Activated T-helper 1 cell treated with anti-CD3 and anti-CD28 coated beads, Interleukin-2, amount 50 U/mL, for 16 hours (primary cell): Measurements from ENCODE around the gene TOMT.

Experiments
- DNase-seq, 2 donors: peaks; one replicate each; pipeline ENCODE4 v3.0.0-alpha.2; 2020; ENCODE audit warnings: low read depth in 1 of 2, low spot score in 1 of 2

TOMT gene

DNA sequence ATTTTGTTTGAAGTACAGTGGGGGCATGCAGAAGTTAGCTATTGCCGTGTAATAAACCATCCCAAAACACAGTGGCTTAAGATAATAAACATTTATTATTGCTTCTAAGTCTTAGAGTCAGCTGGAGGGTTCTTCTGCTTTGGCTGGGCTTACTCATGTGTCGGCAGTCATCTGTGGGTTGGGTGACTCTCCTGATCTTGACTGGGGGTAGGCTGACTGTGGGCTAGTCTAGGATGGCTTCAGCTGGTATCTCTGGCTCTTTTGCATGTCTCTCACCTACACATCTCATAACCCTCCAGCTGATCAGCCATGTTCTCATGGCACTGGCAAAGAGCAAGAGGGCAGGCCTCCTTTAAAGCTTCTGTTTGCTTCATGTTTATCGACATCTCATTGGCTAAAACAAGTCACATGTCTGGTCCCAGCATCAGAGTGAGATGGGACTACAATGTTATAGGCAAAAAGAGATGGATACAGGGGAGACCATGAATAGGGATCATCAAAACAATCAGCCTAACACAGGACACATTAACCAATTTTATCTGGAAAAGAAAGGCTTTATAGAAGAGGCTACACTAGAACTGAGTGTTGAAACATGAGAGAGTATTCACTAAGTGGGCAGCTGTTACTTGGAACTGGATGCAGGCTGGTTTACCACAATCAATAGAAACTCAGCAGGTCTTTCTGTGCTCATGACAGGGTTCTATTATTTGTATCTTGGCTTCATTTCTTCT, 19.9 kb upstream of the TOMT start:
- DNase-seq: no peak

GRCh38 chr11:72088076-72088808, 17.5 kb upstream of the TOMT start:
- no peak for DNase-seq

- peak; percentile 30 for DNase-seq
Observed at GRCh38 chr11:72091292-72091691, 14.4 kb upstream of the TOMT start.

DNA sequence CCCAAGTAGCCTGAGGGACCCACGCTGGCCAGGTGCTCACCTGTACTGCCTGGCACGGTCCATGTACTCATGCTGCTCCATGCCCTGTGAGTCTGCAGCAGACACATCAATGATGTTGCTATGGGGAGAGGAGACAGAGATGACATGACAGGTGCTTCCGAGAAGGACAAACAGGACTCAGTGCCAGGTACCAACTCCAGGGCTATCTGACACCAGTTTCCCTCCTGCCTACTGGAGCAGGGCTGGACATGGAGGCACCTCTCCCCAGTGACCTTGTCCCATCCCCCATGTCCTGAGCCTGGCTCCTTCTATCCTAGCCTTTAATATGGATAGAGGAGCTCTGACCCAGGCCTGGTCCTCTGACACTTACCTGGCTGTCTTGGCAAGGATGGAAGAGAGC, 7.0 kb upstream of the TOMT start:
- DNase-seq: no peak

- DNase-seq: no peak
Observed at GRCh38 chr11:72100009-72100408, 5.7 kb upstream of the TOMT start.

DNA sequence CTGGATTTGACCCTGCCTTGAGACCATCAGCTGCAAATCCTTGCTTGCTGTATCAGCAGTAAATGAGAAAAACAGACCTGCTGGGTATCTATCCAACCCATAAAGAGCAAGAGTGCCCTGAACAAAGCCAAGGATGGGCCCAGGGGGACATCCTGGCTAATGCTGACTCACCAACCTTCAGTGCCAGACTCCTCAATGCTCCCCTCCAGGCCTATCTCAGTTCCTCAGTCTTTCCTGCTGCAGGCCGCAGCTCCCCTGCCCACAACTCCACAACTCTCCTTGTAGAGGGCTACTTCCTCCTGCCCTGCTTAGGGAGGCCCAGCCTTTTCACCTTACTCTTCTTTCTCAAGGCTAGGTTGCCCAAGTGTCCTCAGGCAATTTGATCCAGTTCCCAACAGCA, 5.3 kb upstream of the TOMT start:
- no peak for DNase-seq

- no peak for DNase-seq
Observed at GRCh38 chr11:72102162-72102561, 3.6 kb upstream of the TOMT start.

GRCh38 chr11:72102631-72102945, 3.1 kb upstream of the TOMT start:
- DNase-seq: no peak

DNA sequence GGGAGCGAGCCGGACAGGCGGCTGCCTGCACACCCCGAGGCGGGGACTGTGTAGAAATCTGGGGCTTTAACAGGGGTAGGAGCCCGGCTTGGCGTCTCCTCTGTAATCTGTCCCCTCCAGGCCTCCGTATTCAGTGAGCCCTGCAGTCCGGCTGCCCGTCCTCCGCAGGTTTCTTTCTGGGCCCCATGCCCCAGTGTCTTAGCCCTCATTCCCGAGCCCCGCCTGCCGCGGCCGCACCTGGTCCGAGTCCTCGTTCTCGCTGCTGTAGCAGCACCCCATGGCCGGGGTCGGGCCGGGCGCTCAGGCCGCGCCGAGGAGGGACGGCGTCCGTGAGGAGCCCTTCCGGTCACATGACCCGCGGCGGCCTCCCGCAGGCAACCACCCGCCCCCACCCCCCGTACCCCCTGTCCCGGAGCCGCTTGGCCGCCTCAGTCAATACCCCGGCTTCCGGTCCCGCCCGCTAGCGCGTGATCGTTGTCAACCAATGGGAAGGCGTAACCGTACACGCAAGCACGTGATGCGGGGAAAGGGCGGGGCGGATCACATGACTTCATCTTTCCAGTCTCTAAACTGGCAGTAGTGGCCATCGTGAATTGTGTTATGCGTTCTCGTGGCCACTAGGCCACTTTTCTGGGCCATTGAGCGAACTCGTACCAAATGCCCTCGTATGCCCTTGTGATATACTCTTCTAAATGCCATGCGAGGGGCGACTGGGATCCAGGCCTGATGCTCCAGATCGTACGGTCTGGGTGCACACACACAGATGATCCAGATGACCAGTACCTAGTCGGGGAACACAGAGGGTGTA, 2.6 kb upstream of the TOMT start, which contains the start of gene LAMTOR1:
LAMTOR1 (minus strand) TSS at position 352 of the 808 bp plus-strand sequence; CDS start at position 279, 73 bp downstream.
- peak; percentile 94 to 96 for DNase-seq

GRCh38 chr11:72103754-72104167, 2.0 kb upstream of the TOMT start:
- DNase-seq: no peak

GRCh38 chr11:72111300-72112142, 5.8 kb downstream of the TOMT start:
- DNase-seq: no peak

DNA sequence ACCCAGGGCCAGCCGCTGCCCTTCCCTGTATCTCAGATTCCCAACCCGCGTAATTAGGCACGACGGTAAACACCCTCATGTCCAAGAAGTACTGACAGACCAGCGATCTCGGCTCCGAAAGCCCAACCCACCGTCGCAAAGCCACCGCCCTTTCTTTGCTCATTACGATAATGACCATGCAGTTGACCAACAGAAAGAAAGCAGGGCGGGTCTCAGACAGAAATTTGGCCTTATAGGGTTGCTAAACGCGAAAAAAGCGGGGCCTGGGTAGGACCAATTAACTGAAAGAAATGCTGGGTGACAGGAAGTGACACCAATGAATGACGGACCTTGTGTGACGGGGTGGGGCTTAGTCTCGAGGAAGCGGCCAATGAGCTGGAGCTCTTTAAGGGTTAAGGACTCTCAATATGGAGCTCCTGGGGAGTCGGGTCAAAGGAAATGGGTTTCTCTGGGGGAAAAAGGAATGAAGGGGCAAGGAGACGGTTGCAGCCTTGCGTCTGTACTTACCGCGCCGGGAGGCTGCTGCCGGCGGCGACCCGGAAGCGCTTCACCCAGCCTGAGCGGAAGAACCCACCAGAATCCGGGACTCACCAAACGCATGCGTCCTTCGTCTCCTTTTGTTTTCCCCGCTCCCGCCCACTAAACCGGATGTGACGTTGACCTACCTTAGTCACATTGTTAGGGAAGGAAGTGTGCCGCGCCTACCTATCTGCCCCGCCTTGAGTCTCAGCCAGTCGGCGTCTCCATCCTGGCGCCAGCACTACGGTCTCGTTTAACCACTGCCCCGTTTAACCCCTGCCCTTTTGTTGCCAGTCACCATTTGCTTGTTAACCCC, 6.6 kb downstream of the TOMT start, which contains the start of gene ANAPC15:
ANAPC15 (minus strand) TSS at position 553 of the 835 bp plus-strand sequence. CDS start 1,419 bp downstream, outside the sequence.
- DNase-seq: peak; percentile 96

GRCh38 chr11:72112978-72113808, 7.5 kb downstream of the TOMT start:
- no peak for DNase-seq

- no peak for DNase-seq
Observed at GRCh38 chr11:72114570-72114969, 8.8 kb downstream of the TOMT start.

- DNase-seq: no peak
Observed at GRCh38 chr11:72116019-72116755, 10.5 kb downstream of the TOMT start.

DNA sequence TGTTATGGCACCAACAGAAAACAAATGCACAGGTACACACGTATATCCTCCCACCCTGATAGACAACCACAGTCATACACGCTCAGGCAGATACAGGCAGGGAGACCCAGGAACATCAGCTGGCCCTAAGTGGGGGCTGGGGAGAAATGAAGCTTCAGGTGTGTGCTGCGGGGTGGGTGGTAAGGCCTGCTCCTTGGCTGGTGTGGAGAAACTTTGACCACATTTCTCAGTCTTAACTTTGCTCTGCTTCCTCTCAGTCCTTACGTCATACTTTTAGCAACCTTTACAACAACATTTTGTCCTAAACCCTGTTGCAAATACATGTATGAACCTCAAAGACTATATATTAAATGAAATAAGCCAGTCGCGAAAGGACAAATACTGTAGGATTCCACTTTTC, 13.5 kb downstream of the TOMT start:
- no peak for DNase-seq

DNA sequence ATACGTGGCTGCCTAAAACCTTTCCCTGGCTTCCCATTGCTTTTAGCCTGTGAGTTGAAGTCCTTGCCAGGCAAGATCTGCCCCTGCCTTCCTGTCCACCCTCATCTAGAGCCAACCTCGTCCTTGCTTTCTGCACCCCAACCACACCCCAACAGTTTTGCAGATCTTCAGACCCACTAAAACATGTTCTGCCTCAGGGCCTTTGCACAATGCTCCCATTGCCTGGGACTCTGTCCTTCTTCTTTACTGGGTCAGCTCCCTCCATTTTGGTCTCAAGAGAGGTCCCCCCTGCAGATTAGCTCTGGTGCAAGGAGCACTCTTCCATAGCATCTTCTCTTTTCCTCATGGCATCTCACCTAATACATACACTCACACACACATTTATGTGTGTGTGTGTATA, 15.2 kb downstream of the TOMT start:
- no peak for DNase-seq

- no peak for DNase-seq
Observed at GRCh38 chr11:72122607-72123006, 16.9 kb downstream of the TOMT start.
